ENCODE measurements around the gene GREM1.

Gene GREM1

DNA sequence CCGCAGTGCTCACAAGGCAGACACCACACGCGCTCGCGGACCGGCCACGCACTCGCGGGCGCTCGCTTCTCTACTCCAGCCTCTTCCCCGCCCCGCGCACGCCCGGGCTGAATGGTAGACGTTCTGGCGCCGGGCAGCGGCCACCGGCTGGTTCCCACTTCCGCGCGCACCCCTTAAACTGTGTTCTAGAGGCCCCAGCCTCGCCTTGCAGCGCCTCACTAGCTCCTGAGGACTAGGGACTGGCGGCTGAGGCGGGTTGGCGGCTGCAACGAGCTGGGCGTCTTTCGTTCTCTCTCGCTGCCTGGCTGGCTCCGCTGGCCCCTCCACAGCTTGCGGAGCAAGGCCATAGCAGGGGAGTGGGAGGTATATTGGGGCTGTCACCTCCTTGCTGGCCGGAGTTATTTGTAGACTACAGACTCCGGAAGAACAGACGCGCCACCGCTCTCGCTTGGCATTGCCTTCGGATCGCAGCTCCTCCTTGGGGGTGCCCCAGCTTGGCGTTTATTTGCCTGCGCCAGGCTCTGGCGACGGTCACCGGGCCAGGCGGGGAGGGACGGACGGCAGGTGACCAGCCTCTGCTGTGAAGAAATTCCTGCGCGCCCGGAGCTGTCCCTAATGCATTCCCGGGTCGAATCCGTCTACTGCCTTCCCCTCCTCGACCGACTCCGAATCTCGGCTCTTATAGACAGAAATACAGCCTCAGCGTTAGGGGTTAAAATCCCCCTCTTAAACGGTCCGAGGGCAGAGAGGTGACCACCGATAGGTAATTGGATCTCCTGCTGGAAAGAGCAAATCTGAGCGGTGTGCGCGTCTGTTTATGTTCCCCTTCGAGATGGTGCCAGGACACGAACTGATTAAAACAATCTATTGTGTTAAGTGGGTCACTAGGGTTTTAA lies 1.3 kb downstream of the GREM1 start:
- H3K27me3 ChIP-seq, result peaks cover 83 to 93% (median 87%) of the 10 kb centered on the region in 11 experiments

DNA sequence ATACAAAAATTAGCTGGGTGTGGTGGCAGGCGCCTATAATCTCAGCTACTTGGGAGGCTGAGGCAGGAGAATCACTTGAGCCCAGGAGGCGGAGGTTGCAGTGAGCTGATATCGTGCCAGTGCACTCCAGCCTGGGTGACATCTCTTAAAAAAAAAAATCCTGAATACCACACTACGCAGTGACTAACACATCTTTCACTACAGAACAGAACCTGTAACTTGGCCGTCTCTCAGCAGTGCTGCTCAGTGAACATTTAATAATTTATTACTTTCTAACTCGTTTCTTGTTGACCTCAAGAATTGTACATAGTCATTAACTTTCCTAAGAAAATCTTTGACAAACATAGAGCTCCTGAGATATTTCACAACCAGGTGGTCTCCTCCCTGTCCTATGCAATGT lies 3.8 kb downstream of the GREM1 start:
- no peak overlapping the region for H3K27ac ChIP-seq
- H3K9ac ChIP-seq, result no peak overlapping the region
- H3K4me3 ChIP-seq, result no peak overlapping the region
- H3K4me1 ChIP-seq, result peaks cover 22 to 28% (median 27%) of the 10 kb centered on the region in 10 experiments
- H3K27me3 ChIP-seq, result peaks cover 60 to 71% (median 63%) of the 10 kb centered on the region in 11 experiments
- H3K4me2 ChIP-seq, result no peak overlapping the region
- H3K36me3 ChIP-seq, result no peaks in the 10 kb centered on the region
- H4K20me1 ChIP-seq, result peaks cover 0 to 34% (median 26%) of the 10 kb centered on the region in 11 experiments; a peak in 18 of 22 replicates
- no peak for TF ChIP-seq Cebpa-rat (IDR thresholded peaks at IDR 0.05)
- peaks cover 0 to 7% (median 0%) of the 10 kb centered on the region in 11 experiments; a peak in 3 of 22 replicates for H3K9me3 ChIP-seq (replicated peaks in 1 of 11)

More for the DNA sequence above, 1.3 kb downstream of the GREM1 start:
- H3K4me2 ChIP-seq, result peak overlapping the region; percentile 86 to 99 (median 93)
- H4K20me1 ChIP-seq, result peaks cover 0 to 37% (median 27%) of the 10 kb centered on the region in 11 experiments; a peak in 18 of 22 replicates
- peak overlapping the region in 1 of 11 experiments; percentile 22; a peak in 1 of 22 replicates for H3K9ac ChIP-seq
- 0 out of 22 replicates have a peak, but pooled peaks cover 0 to 3% (median 0%) of the 10 kb centered on the region in 11 experiments for H3K9me3 ChIP-seq (replicated peaks in 1 of 11)
- TF ChIP-seq Cebpa-rat (IDR thresholded peaks at IDR 0.05), result no peak
- peak overlapping the region; percentile 47 to 68 (median 54) for H3K4me3 ChIP-seq
- no peak overlapping the region for H3K27ac ChIP-seq
- H3K4me1 ChIP-seq, result peaks cover 27 to 36% (median 33%) of the 10 kb centered on the region in 10 experiments
- H3K36me3 ChIP-seq, result no peaks in the 10 kb centered on the region

DNA sequence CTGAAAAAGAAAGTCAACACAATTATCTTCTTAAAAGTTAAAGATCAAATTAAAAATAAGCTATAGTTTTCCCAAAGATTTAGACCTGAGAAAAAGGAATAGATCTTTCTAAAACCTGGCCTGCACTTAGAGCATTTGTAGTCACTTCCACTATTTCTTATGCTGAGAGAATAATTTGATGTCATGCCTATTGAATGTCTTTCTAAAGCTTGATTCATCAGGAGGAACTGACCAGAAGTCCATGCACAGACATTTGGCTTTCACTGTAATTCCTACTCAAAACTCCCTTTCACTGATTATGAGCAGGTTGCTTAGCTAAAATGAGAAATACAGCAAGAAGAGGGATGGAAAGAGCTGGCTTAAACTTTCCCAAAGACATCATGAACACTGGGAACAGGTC lies 4.3 kb downstream of the GREM1 start:
- Histone ChIP-seq H3K4me2 (no peak overlapping the region), H3K27ac (no peak overlapping the region), H3K4me1 (peaks cover 20 to 23% (median 21%) of the 10 kb centered on the region in 10 experiments), H4K20me1 (peaks cover 0 to 30% (median 21%) of the 10 kb centered on the region in 11 experiments; a peak in 18 of 22 replicates), H3K9ac (no peak overlapping the region), H3K9me3 (replicated peaks in 1 of 11) (peaks cover 0 to 7% (median 0%) of the 10 kb centered on the region in 11 experiments; a peak in 3 of 22 replicates), H3K27me3 (peaks cover 54 to 66% (median 57%) of the 10 kb centered on the region in 11 experiments), H3K36me3 (no peaks in the 10 kb centered on the region), H3K4me3 (no peak overlapping the region)
- no peak for TF ChIP-seq Cebpa-rat (IDR thresholded peaks at IDR 0.05)

DNA sequence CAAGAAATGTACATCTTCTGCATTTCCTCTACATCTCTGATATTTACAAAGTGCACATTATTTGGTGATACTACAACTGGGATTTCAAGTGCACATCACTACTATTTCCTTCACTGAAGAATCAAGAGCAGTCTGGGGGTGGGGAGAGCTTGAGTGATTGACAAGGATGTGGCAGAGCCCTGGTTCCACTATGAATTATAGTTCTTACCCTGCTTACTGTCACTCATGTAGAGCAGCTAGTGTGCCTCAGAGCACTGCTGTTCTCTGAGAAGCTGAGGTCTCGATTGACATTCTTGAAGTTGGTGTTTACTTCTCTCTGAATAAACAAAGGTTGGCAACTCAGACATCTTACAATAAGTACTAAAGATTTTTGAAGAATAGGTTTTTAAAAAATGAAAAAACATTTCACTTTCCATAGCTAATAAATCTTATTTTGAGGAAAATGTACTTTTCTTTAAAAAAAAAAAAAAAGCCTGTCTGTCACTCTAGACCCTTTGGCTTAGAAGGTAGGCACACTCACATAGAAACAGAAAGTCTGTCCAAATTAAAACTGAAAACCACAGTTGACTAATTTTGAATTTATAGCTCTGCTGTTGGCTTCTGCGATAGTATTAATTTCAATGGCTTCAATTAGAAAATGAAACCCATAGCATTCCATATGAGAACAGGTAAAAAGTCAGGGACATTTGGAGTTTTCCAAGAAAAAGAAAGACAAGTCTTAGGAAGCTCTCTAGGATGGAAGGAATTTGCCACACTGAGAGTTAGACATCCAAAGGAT lies 5.6 kb downstream of the GREM1 start:
- Histone ChIP-seq H3K9me3 (replicated peaks in 1 of 11) (peaks cover 4 to 13% (median 7%) of the 10 kb centered on the region in 11 experiments; a peak in 11 of 22 replicates), H3K4me2 (no peak overlapping the region), H3K9ac (no peak overlapping the region), H3K27me3 (peaks cover 42 to 54% (median 45%) of the 10 kb centered on the region in 11 experiments), H3K36me3 (no peaks in the 10 kb centered on the region), H4K20me1 (peaks cover 0 to 20% (median 12%) of the 10 kb centered on the region in 11 experiments; a peak in 16 of 22 replicates), H3K4me3 (no peak overlapping the region), H3K27ac (no peak overlapping the region), H3K4me1 (peaks cover 9 to 11% (median 10%) of the 10 kb centered on the region in 10 experiments; a peak in 19 of 20 replicates)
- TF ChIP-seq Cebpa-rat (IDR thresholded peaks at IDR 0.05), result no peak

DNA sequence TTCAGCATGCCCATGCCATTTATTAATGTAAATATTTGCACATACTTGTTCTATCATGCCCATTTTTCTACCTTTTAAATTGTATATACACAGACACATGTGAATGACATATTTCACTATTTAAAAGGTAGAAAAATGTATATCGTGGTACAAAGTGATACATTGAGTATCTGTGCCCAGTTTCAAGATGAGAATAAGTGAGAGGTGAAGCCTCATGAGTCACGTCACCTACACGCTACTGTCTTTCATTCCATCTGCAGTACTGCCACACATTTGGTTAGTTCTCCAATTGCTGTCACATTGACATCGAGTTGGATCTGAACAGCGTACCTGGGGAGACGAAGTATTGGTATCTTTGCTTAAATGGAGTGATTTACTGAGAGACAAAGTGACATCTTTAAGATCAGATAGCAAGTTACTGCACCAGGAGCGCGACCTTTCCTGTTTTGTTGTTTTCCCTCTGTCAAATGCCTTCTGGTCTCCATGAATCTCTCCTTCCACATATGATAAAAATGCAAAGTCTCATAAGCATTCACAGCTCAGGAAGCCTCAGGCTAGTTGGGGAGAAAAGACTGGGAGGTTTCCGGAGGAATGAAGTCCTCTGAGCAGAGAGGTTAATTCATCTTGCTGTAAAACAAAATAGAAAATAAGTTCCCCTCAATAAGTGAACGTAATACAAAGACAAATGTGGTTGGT lies 12.0 kb downstream of the GREM1 start:
- Histone ChIP-seq H3K9me3 (replicated peaks in 1 of 11) (peaks cover 5 to 19% (median 10%) of the 10 kb centered on the region in 11 experiments; a peak in 11 of 22 replicates), H3K36me3 (no peaks in the 10 kb centered on the region), H3K27me3 (no peaks in the 10 kb centered on the region), H3K4me2 (no peak overlapping the region), H3K4me3 (no peak overlapping the region), H3K4me1 (no peaks in the 10 kb centered on the region), H3K27ac (no peak overlapping the region), H4K20me1 (no peaks in the 10 kb centered on the region), H3K9ac (no peak overlapping the region)
- TF ChIP-seq Cebpa-rat (IDR thresholded peaks at IDR 0.05), result no peak

DNA sequence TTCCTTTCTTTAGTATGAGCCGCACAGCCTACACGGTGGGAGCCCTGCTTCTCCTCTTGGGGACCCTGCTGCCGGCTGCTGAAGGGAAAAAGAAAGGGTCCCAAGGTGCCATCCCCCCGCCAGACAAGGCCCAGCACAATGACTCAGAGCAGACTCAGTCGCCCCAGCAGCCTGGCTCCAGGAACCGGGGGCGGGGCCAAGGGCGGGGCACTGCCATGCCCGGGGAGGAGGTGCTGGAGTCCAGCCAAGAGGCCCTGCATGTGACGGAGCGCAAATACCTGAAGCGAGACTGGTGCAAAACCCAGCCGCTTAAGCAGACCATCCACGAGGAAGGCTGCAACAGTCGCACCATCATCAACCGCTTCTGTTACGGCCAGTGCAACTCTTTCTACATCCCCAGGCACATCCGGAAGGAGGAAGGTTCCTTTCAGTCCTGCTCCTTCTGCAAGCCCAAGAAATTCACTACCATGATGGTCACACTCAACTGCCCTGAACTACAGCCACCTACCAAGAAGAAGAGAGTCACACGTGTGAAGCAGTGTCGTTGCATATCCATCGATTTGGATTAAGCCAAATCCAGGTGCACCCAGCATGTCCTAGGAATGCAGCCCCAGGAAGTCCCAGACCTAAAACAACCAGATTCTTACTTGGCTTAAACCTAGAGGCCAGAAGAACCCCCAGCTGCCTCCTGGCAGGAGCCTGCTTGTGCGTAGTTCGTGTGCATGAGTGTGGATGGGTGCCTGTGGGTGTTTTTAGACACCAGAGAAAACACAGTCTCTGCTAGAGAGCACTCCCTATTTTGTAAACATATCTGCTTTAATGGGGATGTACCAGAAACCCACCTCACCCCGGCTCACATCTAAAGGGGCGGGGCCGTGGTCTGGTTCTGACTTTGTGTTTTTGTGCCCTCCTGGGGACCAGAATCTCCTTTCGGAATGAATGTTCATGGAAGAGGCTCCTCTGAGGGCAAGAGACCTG lies 13.2 kb downstream of the GREM1 start:
- Histone ChIP-seq H3K27me3 (no peaks in the 10 kb centered on the region), H3K27ac (no peak overlapping the region), H4K20me1 (no peaks in the 10 kb centered on the region), H3K4me1 (no peaks in the 10 kb centered on the region), H3K4me3 (no peak overlapping the region), H3K4me2 (no peak overlapping the region), H3K9ac (no peak overlapping the region), H3K36me3 (no peaks in the 10 kb centered on the region), H3K9me3 (replicated peaks in 1 of 11) (peaks cover 4 to 17% (median 10%) of the 10 kb centered on the region in 11 experiments; a peak in 11 of 22 replicates)
- TF ChIP-seq Cebpa-rat (IDR thresholded peaks at IDR 0.05), result no peak

DNA sequence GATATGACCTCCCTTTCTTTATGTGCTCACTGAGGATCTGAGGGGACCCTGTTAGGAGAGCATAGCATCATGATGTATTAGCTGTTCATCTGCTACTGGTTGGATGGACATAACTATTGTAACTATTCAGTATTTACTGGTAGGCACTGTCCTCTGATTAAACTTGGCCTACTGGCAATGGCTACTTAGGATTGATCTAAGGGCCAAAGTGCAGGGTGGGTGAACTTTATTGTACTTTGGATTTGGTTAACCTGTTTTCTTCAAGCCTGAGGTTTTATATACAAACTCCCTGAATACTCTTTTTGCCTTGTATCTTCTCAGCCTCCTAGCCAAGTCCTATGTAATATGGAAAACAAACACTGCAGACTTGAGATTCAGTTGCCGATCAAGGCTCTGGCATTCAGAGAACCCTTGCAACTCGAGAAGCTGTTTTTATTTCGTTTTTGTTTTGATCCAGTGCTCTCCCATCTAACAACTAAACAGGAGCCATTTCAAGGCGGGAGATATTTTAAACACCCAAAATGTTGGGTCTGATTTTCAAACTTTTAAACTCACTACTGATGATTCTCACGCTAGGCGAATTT lies 14.9 kb downstream of the GREM1 start:
- Histone ChIP-seq H3K9ac (no peak overlapping the region), H4K20me1 (no peaks in the 10 kb centered on the region), H3K9me3 (replicated peaks in 1 of 11) (peaks cover 0 to 12% (median 9%) of the 10 kb centered on the region in 11 experiments; a peak in 10 of 22 replicates), H3K4me3 (no peak overlapping the region), H3K27ac (no peak overlapping the region), H3K4me1 (no peaks in the 10 kb centered on the region), H3K36me3 (no peaks in the 10 kb centered on the region), H3K27me3 (no peaks in the 10 kb centered on the region), H3K4me2 (no peak overlapping the region)
- no peak for TF ChIP-seq Cebpa-rat (IDR thresholded peaks at IDR 0.05)

Data from BLaER1 treated with 17β-estradiol and CSF1 and Interleukin-3, amounts not matched to agents 10 nM and 100 nM (cell line).